IMR-90 (cell line): ENCODE measurements around the gene OPRM1. TPM values are rescaled to one million over a fixed set of nuclear protein-coding genes. Genes with fewer than 3 reads are reported as not detected.

Experiments
- ATAC-seq: fragments of 200-7000 bp; cut with Tn5 transposase; 2 replicates; pipeline ENCODE4 v1.9.1; 2020; ENCODE audit warnings: low read depth, mild to moderate bottlenecking, moderate library complexity
- BruUV-seq: library from RNA; stranded (reverse); fragments of 400-500 nt; replicated peaks from 2 replicates; lab custom pipeline; 2021; lab: Mats Ljungman, UMichigan
- CTCF ChIA-PET: fragments of 300-600 bp; formaldehyde crosslinking; extraction: SDS; loops from one replicate; lab custom pipeline; 2021; ENCODE audit warnings: antibody characterized with exemption; lab: Yijun Ruan, JAX
- POLR2A ChIA-PET: fragments of 300-600 bp; sonication (Branson Sonifier 250); formaldehyde crosslinking; loops from one replicate; lab custom pipeline; 2022; ENCODE audit warnings: antibody characterized with exemption; ENCODE audit not compliant: unreplicated experiment; lab: Charles Lee
- DNase-seq: peaks from one replicate; pipeline ENCODE4 v3.0.0; 2013
- H2AFZ ChIP-seq: replicated peaks from 2 replicates; pipeline ENCODE3; 2013; ENCODE audit warnings: low read length, mild to moderate bottlenecking; ENCODE audit not compliant: poor library complexity
- H2AK5ac ChIP-seq: 2 replicates; pipeline ENCODE4 v1.6.1; 2013; ENCODE audit warnings: low read depth, low read length, inconsistent platforms
- H2AK9ac ChIP-seq: replicated peaks from 2 replicates; pipeline ENCODE3; 2013; ENCODE audit warnings: mild to moderate bottlenecking, low read depth, low read length, moderate library complexity; ENCODE audit not compliant: poor library complexity
- H2BK120ac ChIP-seq: 2 replicates; pipeline ENCODE4 v1.6.1; 2013; ENCODE audit warnings: low read depth, low read length, inconsistent platforms
- H2BK15ac ChIP-seq: 3 replicates; pipeline ENCODE4 v1.6.1; 2013; ENCODE audit warnings: low read depth, low read length, inconsistent platforms
- H2BK20ac ChIP-seq: 2 replicates; pipeline ENCODE4 v1.6.1; 2013; ENCODE audit warnings: low read depth, mild to moderate bottlenecking, inconsistent platforms, low read length, moderate library complexity
- H2BK5ac ChIP-seq: 2 replicates; pipeline ENCODE4 v1.6.1; 2013; ENCODE audit warnings: mild to moderate bottlenecking, low read depth, low read length, inconsistent platforms; ENCODE audit not compliant: poor library complexity, severe bottlenecking
- H3K14ac ChIP-seq: replicated peaks from 2 replicates; pipeline ENCODE4 v1.6.1; 2013; ENCODE audit warnings: low read depth, low read length, inconsistent platforms
- H3K18ac ChIP-seq: 2 replicates; pipeline ENCODE4 v1.6.1; 2013; ENCODE audit warnings: low read depth, low read length, control low read depth
- H3K23ac ChIP-seq: 2 replicates; pipeline ENCODE4 v1.6.1; 2013; ENCODE audit warnings: low read depth, low read length, inconsistent platforms
- H3K27ac ChIP-seq: 2 replicates; pipeline ENCODE4 v1.5.1; 2013; ENCODE audit warnings: mild to moderate bottlenecking, control low read depth, low read length; ENCODE audit not compliant: insufficient read depth
- H3K27me3 ChIP-seq: 2 replicates; pipeline ENCODE4 v1.6.1; 2013; ENCODE audit warnings: low read length; ENCODE audit not compliant: control insufficient read depth, insufficient read depth
- H3K36me3 ChIP-seq: 2 replicates; pipeline ENCODE4 v1.6.1; 2013; ENCODE audit warnings: low read length, mixed read lengths; ENCODE audit not compliant: control insufficient read depth, insufficient read depth
- H3K4ac ChIP-seq: 2 replicates; pipeline ENCODE4 v1.6.1; 2013; ENCODE audit warnings: low read depth, low read length, inconsistent platforms
- H3K4me1 ChIP-seq: 2 replicates; pipeline ENCODE4 v1.6.1; 2013; ENCODE audit warnings: low read length, mixed read lengths; ENCODE audit not compliant: control insufficient read depth, insufficient read depth
- H3K4me2 ChIP-seq: 2 replicates; pipeline ENCODE4 v1.6.1; 2013; ENCODE audit warnings: low read depth, mild to moderate bottlenecking, control low read depth, low read length, moderate library complexity
- H3K4me3 ChIP-seq: 2 replicates; pipeline ENCODE4 v1.5.1; 2013; ENCODE audit warnings: low read depth, mild to moderate bottlenecking, control low read depth, low read length, moderate library complexity; ENCODE audit not compliant: insufficient read depth
- H3K56ac ChIP-seq: 2 replicates; pipeline ENCODE4 v1.6.1; 2013; ENCODE audit warnings: low read length, inconsistent platforms; ENCODE audit not compliant: insufficient read depth; ENCODE audit errors: extremely low read depth
- H3K79me1 ChIP-seq, 2 experiments: 2 replicates each; pipeline ENCODE4 v1.6.1; 2013; ENCODE audit warnings: low read length in 2 of 2, inconsistent platforms in 1 of 2, low read depth in 1 of 2
- H3K9ac ChIP-seq: 2 replicates; pipeline ENCODE4 v1.6.1; 2013; ENCODE audit warnings: low read depth, low read length, control low read depth
- H3K9me1 ChIP-seq: 2 replicates; pipeline ENCODE4 v1.6.1; 2013; ENCODE audit warnings: low read length, inconsistent platforms; ENCODE audit not compliant: insufficient read depth
- H3K9me3 ChIP-seq: 2 replicates; pipeline ENCODE4 v1.6.1; 2013; ENCODE audit warnings: low read length; ENCODE audit not compliant: control insufficient read depth, insufficient read depth
- H4K20me1 ChIP-seq: 2 replicates; pipeline ENCODE4 v1.6.1; 2013; ENCODE audit warnings: low read length, inconsistent platforms; ENCODE audit not compliant: insufficient read depth
- H4K5ac ChIP-seq: 2 replicates; pipeline ENCODE4 v1.6.1; 2013; ENCODE audit warnings: mild to moderate bottlenecking, low read depth, low read length, control low read depth
- H4K8ac ChIP-seq, 2 experiments: 2 replicates each; pipeline ENCODE4 v1.6.1; 2013; ENCODE audit warnings: low read depth in 2 of 2, low read length in 2 of 2, control low read depth in 1 of 2, inconsistent platforms in 1 of 2
- H4K91ac ChIP-seq: 2 replicates; pipeline ENCODE4 v1.6.1; 2013; ENCODE audit warnings: low read depth, low read length, inconsistent platforms; ENCODE audit not compliant: insufficient read depth
- BHLHE40 ChIP-seq: fragments of 150-350 bp; IDR thresholded peaks from 2 replicates; pipeline ENCODE4 v1.6.1; 2016; ENCODE audit warnings: mild to moderate bottlenecking, low read depth, low read length
- CEBPB ChIP-seq: IDR thresholded peaks from 2 replicates; pipeline ENCODE4 v1.6.1; 2012; ENCODE audit warnings: low read depth, low read length, improper control_type of control experiment
- CHD1 ChIP-seq: IDR thresholded peaks from 2 replicates; pipeline ENCODE4 v1.6.1; 2012; ENCODE audit warnings: low read depth, low read length, improper control_type of control experiment
- CTCF ChIP-seq: conservative IDR thresholded peaks from 2 replicates; pipeline ENCODE4 v1.5.1; 2012; ENCODE audit warnings: mild to moderate bottlenecking, low read depth, low read length, improper control_type of control experiment
- FOS ChIP-seq: fragments of 150-350 bp; IDR thresholded peaks from 2 replicates; pipeline ENCODE4 v1.6.1; 2016; ENCODE audit warnings: low read depth, low read length
- MAFK ChIP-seq: IDR thresholded peaks from 2 replicates; pipeline ENCODE4 v1.6.1; 2012; ENCODE audit warnings: low read depth, low read length, improper control_type of control experiment
- MAZ ChIP-seq: IDR thresholded peaks from 2 replicates; pipeline ENCODE4 v1.6.1; 2012; ENCODE audit warnings: low read depth, mild to moderate bottlenecking, low read length, improper control_type of control experiment, moderate library complexity, borderline replicate concordance
- MXI1 ChIP-seq: IDR thresholded peaks from 2 replicates; pipeline ENCODE4 v1.6.1; 2012; ENCODE audit warnings: low read depth, mild to moderate bottlenecking, low read length, moderate library complexity, borderline replicate concordance
- NFE2L2 ChIP-seq: fragments of 150-350 bp; IDR thresholded peaks from 2 replicates; pipeline ENCODE4 v1.6.1; 2016; ENCODE audit warnings: low read depth, mild to moderate bottlenecking, low read length
- POLR2A ChIP-seq: IDR thresholded peaks from 2 replicates; pipeline ENCODE4 v1.6.1; 2012; ENCODE audit warnings: mild to moderate bottlenecking, low read depth, low read length
- RAD21 ChIP-seq: IDR thresholded peaks from 2 replicates; pipeline ENCODE4 v1.6.1; 2012; ENCODE audit warnings: low read length, improper control_type of control experiment
- RCOR1 ChIP-seq: IDR thresholded peaks from 2 replicates; pipeline ENCODE4 v1.6.1; 2012; ENCODE audit warnings: mild to moderate bottlenecking, low read length, improper control_type of control experiment; ENCODE audit not compliant: insufficient replicate concordance
- RFX5 ChIP-seq: IDR thresholded peaks from 2 replicates; pipeline ENCODE4 v1.8.0; 2012; ENCODE audit warnings: low read depth, mild to moderate bottlenecking, low read length, moderate library complexity
- SMC3 ChIP-seq: fragments of 150-350 bp; IDR thresholded peaks from 2 replicates; pipeline ENCODE4 v1.6.1; 2016; ENCODE audit warnings: low read depth, mild to moderate bottlenecking, antibody characterized with exemption, low read length, moderate library complexity
- USF2 ChIP-seq: fragments of 150-350 bp; IDR thresholded peaks from 2 replicates; pipeline ENCODE4 v1.6.1; 2017; ENCODE audit warnings: mild to moderate bottlenecking, antibody characterized with exemption, low read length, low read depth
- WGBS, 2 experiments: methylation state at CpG; one replicate each; pipeline versions ENCODE4 v1.1.5 to v1.1.7; 2013; ENCODE audit warnings: missing lambda C conversion rate in 2 of 2; ENCODE audit not compliant: insufficient read length in 1 of 2; ENCODE audit errors: extremely low coverage in 2 of 2; 5-methylcytosine and 5-hydroxymethylcytosine counted together
- dilution Hi-C: fragments of 300-500 bp; cut with HindIII; formaldehyde crosslinking; loops from one replicate; pipeline ENCODE4 v1.14.3; 2018; ENCODE audit warnings: low sequenced_read_pairs; ENCODE audit not compliant: unreplicated experiment
- in situ Hi-C: fragments of 300-500 bp; cut with MboI; formaldehyde crosslinking; loops from 3 replicates; pipeline ENCODE4 v1.14.3; 2019; ENCODE audit warnings: low sequenced_read_pairs, inconsistent platforms, mixed read lengths
- intact Hi-C: fragments of 100-400 bp; cut with micrococcal nuclease; formaldehyde crosslinking; loops from 2 replicates; pipeline ENCODE4 v1.10.0; 2022
- polyA plus RNA-seq, 3 experiments: library from polyadenylated mRNA; depleted of rRNA; stranded (reverse); fragments of >200 nt; gene quantifications; 2 replicates each; pipeline ENCODE4 v1.2.3, GENCODE V29; 2012; ENCODE audit warnings: low replicate concordance in 1 of 3
- total RNA-seq: library from RNA; depleted of rRNA; stranded (reverse); fragments of >200 nt; gene quantifications from 2 replicates; pipeline ENCODE4 v1.2.3, GENCODE V29; 2012
- TF ChIP-seq, protein P1 (sequence below): fragments of 150-350 bp; IDR thresholded peaks from 2 replicates; pipeline ENCODE4 v1.6.1; 2016; ENCODE audit warnings: low read depth, mild to moderate bottlenecking, low read length, moderate library complexity, borderline replicate concordance

The OPRM1 gene
- total and polyA plus RNA-seq, 2 of the 4 experiments (the other 2 are of a cell fraction) = not detected

DNA sequence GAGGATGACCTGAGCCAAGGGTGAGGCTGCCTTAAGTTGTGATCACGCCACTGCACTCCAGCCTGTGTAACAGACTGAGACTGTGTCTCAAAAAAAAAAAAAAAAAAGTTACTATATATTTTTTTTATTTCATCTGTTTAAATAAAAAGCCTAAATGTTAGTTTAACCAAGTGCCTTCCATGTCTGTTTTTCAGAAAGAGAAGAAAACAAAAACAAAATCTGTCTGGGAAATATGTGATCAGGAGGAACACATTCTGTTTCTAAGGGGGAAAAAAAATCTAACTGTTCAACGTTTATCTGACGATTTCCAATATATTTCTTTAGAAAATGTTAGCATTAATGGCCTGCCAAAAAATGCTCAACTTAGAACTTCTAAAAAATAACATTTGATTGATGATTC, 170.5 kb downstream of the OPRM1 start:
- Histone ChIP-seq H2BK20ac (no peak overlapping the region), H4K5ac (no peak overlapping the region), H3K9me1 (no peaks in the 10 kb centered on the region), H2BK5ac (no peak overlapping the region), H4K20me1 (no peaks in the 10 kb centered on the region), H3K27me3 (no peaks in the 10 kb centered on the region), H4K8ac (no peak overlapping the region), H3K23ac (no peak overlapping the region), H3K9ac (no peak overlapping the region), H3K4me1 (no peaks in the 10 kb centered on the region), H3K36me3 (no peaks in the 10 kb centered on the region), H3K9me3 (no peaks in the 10 kb centered on the region), H3K4me2 (no peak overlapping the region), H3K18ac (no peak overlapping the region), H3K79me1 (no peaks in the 10 kb centered on the region), H3K4me3 (no peak overlapping the region), H3K14ac (no peak overlapping the region), H3K27ac (no peak overlapping the region), H3K56ac (no peak overlapping the region), H2AK5ac (no peak overlapping the region), H3K4ac (no peak overlapping the region), H2AFZ (no peak overlapping the region), H4K91ac (no peak overlapping the region), H2BK120ac (no peak overlapping the region), H2AK9ac (no peak overlapping the region), H2BK15ac (no peak overlapping the region)
- no CpG with 5 or more reads among the region's 3 CpGs for whole genome bisulfite sequencing, 2 experiments
- CTCF ChIA-PET = interaction anchor here (0.7 kb wide), 1 partner anchor 13 kb away, joined by 3 read pairs; no protein-coding TSS in a partner anchor
- DNase-seq (no peak), ATAC-seq (no peak)
- POLR2A ChIA-PET = no interaction called here
- dilution Hi-C loops (no loop called here), in situ Hi-C loops (no loop called here), intact Hi-C loops (no loop called here)
- TF ChIP-seq CHD1 (no peak), USF2 (no peak), POLR2A (no peak), MXI1 (no peak), MAZ (no peak), MAFK (no peak), BHLHE40 (no peak), CEBPB (no peak), CTCF (no peak), RCOR1 (no peak), NFE2L2 (no peak), FOS (no peak), RFX5 (no peak), RAD21 (no peak), SMC3 (no peak)
- TF ChIP-seq, protein P1, sequence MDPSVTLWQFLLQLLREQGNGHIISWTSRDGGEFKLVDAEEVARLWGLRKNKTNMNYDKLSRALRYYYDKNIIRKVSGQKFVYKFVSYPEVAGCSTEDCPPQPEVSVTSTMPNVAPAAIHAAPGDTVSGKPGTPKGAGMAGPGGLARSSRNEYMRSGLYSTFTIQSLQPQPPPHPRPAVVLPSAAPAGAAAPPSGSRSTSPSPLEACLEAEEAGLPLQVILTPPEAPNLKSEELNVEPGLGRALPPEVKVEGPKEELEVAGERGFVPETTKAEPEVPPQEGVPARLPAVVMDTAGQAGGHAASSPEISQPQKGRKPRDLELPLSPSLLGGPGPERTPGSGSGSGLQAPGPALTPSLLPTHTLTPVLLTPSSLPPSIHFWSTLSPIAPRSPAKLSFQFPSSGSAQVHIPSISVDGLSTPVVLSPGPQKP = no peak
- no TSS peak for BruUV-seq
